AG08395 (cell line): ENCODE results near the gene GDF2.

ENCODE experiments used
- DNase-seq: peaks from one replicate; pipeline ENCODE4 v3.0.0; 2012; ENCODE audit warnings: mixed read lengths, low spot score

Gene GDF2

GRCh38 chr10:47312663-47312995, 9.6 kb upstream of the GDF2 start:
- DNase-seq = no peak

GRCh38 chr10:47314416-47314970, 7.8 kb upstream of the GDF2 start:
- DNase-seq = no peak

GRCh38 chr10:47315421-47315820, 6.8 kb upstream of the GDF2 start:
- no peak for DNase-seq

GRCh38 chr10:47316131-47316530, 6.1 kb upstream of the GDF2 start:
- no peak for DNase-seq

GRCh38 chr10:47317251-47317650, 5.0 kb upstream of the GDF2 start:
- no peak for DNase-seq

- no peak for DNase-seq
Measured at GRCh38 chr10:47318706-47319105, 3.5 kb upstream of the GDF2 start.

GRCh38 chr10:47319784-47320183, 2.5 kb upstream of the GDF2 start:
- no peak for DNase-seq

GRCh38 chr10:47320812-47321211, 1.4 kb upstream of the GDF2 start:
- no peak for DNase-seq

GRCh38 chr10:47321521-47322195, 596 bp upstream of the GDF2 start:
- no peak for DNase-seq

- DNase-seq = no peak
Measured at GRCh38 chr10:47323087-47323486, 833 bp downstream of the GDF2 start.

- DNase-seq = no peak
Measured at GRCh38 chr10:47323636-47324296, 1.5 kb downstream of the GDF2 start.

- DNase-seq = no peak
Measured at GRCh38 chr10:47325303-47326291, 3.3 kb downstream of the GDF2 start.

- DNase-seq = no peak
Measured at GRCh38 chr10:47326306-47326926, 4.2 kb downstream of the GDF2 start.

GRCh38 chr10:47326927-47327330, 4.7 kb downstream of the GDF2 start:
- no peak for DNase-seq

GRCh38 chr10:47329855-47330254, 7.6 kb downstream of the GDF2 start:
- no peak for DNase-seq

- no peak for DNase-seq
Measured at GRCh38 chr10:47330366-47330765, 8.1 kb downstream of the GDF2 start.

- no peak for DNase-seq
Measured at GRCh38 chr10:47330804-47331203, 8.6 kb downstream of the GDF2 start.

- DNase-seq = no peak
Measured at GRCh38 chr10:47331491-47331890, 9.2 kb downstream of the GDF2 start.

GRCh38 chr10:47331954-47332353, 9.7 kb downstream of the GDF2 start:
- DNase-seq = no peak

GRCh38 chr10:47332371-47332770, 10.1 kb downstream of the GDF2 start:
- no peak for DNase-seq

- no peak for DNase-seq
Measured at GRCh38 chr10:47332946-47333345, 10.7 kb downstream of the GDF2 start.

- no peak for DNase-seq
Measured at GRCh38 chr10:47333532-47333931, 11.3 kb downstream of the GDF2 start.
